ENCODE data around the gene CFAP221. TPM values are rescaled to one million over a fixed set of nuclear protein-coding genes. Genes with fewer than 3 reads are reported as not detected.

The CFAP221 gene
- total RNA-seq, 5 donors from 2014 or later (not counting 1 experiment from before 2014, with no cell fraction given) = not detected

DNA sequence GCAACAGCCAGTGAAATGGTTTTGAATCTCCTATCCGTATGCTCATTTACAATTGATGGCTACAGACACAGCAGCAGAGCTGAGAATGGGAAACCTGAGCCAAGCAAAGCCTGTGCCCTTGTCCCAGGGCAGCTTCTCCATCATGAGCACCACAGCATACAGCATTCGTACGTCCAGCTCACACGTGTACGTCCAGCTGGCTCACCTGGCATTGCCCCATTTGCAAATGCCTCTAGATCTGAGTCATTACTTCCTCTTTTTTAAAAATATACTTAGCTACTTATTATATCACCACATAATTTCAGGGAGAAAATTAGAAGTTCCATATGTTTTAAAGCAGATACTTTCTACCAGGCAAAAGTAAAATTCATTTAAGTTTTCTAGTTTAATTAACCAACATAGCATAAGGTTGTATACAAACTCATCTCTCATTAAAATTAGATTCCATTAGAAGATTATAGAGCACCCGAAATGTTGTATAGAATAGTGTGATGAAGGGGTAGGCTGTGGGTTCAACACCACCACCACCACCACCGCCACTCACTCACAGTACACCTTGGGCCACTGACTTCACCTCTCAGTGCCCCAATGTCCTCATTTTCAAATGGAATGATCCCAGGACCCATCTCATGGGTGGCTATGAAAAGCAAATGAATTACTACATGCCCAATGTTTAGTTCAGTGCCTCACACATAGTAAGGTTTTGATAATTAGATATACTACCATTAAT, 103.4 kb downstream of the CFAP221 start:
- WGBS (ENCODE audit: insufficient coverage) = 27% methylated on average over 5 of the region's 7 CpGs
- Histone ChIP-seq H3K27me3 (replicated peaks in 1 of 2; ENCODE audit: control insufficient read depth in 2 of 2, extremely low read depth in 1 of 2, insufficient read depth in 2 of 2, low read length in 1 of 2) (peaks cover 0 to 7% of the 10 kb centered on the region in 2 experiments), H3K9me3 (no peaks in the 10 kb centered on the region), H3K36me3 (ENCODE audit: control insufficient read depth in 2 of 2, extremely low read depth in 1 of 2, insufficient read depth in 1 of 2, low read length in 1 of 2) (no peaks in the 10 kb centered on the region), H3K4me3 (ENCODE audit: control insufficient read depth in 1 of 2, extremely low read depth in 1 of 2, low read length in 1 of 2) (no peak overlapping the region), H3K27ac (ENCODE audit: low read length) (no peak overlapping the region), H3K4me1 (ENCODE audit: control insufficient read depth in 1 of 2, extremely low read depth in 1 of 2, insufficient read depth in 2 of 2, low read length in 2 of 2) (no peaks in the 10 kb centered on the region)
- Mint-ChIP-seq H3K27me3 (peaks cover 8 to 20% of the 10 kb centered on the region in 2 donors), H3K9me3 (peaks cover 0 to 9% (median 8%) of the 10 kb centered on the region in 3 donors), H3K27ac (no peak overlapping the region), H3K36me3 (no peaks in the 10 kb centered on the region), H3K4me1 (no peaks in the 10 kb centered on the region), H3K4me3 (no peak overlapping the region)
- ChIA-PET POLR2A (no interaction called here), CTCF (interaction anchor here (0.7 to 1.4 kb wide), 3 partner anchors 9 to 176 kb away, joined by 3 read pairs; no protein-coding TSS in a partner anchor)
- ATAC-seq (replicated peaks in 1 of 4) = no peak
- no peak for DNase-seq

DNA sequence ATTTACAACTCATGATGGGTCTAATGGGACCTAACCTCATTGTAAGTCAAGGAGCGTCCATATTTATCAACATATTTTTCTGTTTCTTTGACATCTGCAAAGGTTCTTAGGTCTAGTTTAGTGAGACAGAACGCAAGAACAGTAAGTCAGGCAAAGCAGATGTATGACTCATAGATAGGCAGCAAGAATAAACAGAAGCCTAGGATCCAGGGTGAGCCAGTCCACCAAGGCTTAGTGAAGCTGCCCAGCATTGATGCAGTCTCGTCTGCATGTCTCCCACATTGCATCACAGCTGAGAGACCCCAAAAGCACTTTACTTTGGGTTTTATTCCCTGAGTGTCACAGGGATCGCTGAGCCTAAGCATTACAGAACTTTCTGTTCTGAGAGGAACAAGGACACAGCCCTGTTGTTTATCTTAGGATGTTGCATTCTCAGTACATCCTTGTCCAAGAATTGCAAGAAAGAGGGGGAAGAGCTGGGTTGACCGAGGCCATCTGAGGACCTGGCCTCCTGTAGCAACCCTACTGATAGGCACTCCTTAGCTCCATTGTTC, 105.2 kb downstream of the CFAP221 start:
- H3K27me3 Mint-ChIP-seq = peaks cover 9 to 20% of the 10 kb centered on the region in 2 donors
- WGBS (ENCODE audit: insufficient coverage) = 17% methylated on average over 1 of the region's 5 CpGs
- ATAC-seq (replicated peaks in 1 of 4) = no peak
- no peak overlapping the region for H3K4me3 Mint-ChIP-seq
- H3K27ac Mint-ChIP-seq = no peak overlapping the region
- ChIA-PET POLR2A (no interaction called here), CTCF (interaction anchor here in 1 of 2 donors (1.4 kb wide), 1 partner anchor 8 kb away, joined by 5 read pairs; no protein-coding TSS in a partner anchor)
- Histone ChIP-seq H3K9me3 (no peaks in the 10 kb centered on the region), H3K27ac (ENCODE audit: low read length) (no peak overlapping the region), H3K27me3 (replicated peaks in 1 of 2; ENCODE audit: control insufficient read depth in 2 of 2, extremely low read depth in 1 of 2, insufficient read depth in 2 of 2, low read length in 1 of 2) (peaks cover 0 to 7% of the 10 kb centered on the region in 2 experiments), H3K4me3 (ENCODE audit: control insufficient read depth in 1 of 2, extremely low read depth in 1 of 2, low read length in 1 of 2) (no peak overlapping the region), H3K36me3 (ENCODE audit: control insufficient read depth in 2 of 2, extremely low read depth in 1 of 2, insufficient read depth in 1 of 2, low read length in 1 of 2) (no peaks in the 10 kb centered on the region), H3K4me1 (ENCODE audit: control insufficient read depth in 1 of 2, extremely low read depth in 1 of 2, insufficient read depth in 2 of 2, low read length in 2 of 2) (no peaks in the 10 kb centered on the region)
- no peak for DNase-seq
- no peaks in the 10 kb centered on the region for H3K36me3 Mint-ChIP-seq
- no peaks in the 10 kb centered on the region for H3K4me1 Mint-ChIP-seq
- H3K9me3 Mint-ChIP-seq = peaks cover 0 to 9% (median 8%) of the 10 kb centered on the region in 3 donors

DNA sequence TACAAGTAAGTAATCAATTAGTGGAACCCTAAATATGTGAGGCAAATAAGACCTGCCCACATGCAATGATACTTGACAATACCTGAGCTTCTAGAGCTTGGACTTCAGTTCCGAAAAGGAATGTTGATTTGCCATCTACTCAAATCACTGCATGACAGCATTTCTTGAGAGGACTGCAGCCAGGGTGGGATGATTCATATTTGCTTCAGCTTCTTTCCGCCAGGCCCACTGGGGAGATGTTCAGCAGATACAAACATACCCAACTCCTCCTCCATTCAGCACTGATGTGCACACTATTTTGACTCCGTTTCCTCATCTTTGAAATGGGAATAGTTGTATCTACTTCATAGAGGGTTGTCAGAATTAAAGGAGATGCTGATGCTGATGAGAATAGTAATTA, 106.0 kb downstream of the CFAP221 start:
- no peak overlapping the region for H3K4me3 Mint-ChIP-seq
- WGBS (ENCODE audit: insufficient coverage) = no CpG with 5 or more reads among the region's 3 CpGs
- Histone ChIP-seq H3K36me3 (ENCODE audit: control insufficient read depth in 2 of 2, extremely low read depth in 1 of 2, insufficient read depth in 1 of 2, low read length in 1 of 2) (no peaks in the 10 kb centered on the region), H3K4me1 (ENCODE audit: control insufficient read depth in 1 of 2, extremely low read depth in 1 of 2, insufficient read depth in 2 of 2, low read length in 2 of 2) (no peaks in the 10 kb centered on the region), H3K4me3 (ENCODE audit: control insufficient read depth in 1 of 2, extremely low read depth in 1 of 2, low read length in 1 of 2) (no peak overlapping the region), H3K27ac (ENCODE audit: low read length) (no peak overlapping the region), H3K9me3 (no peaks in the 10 kb centered on the region), H3K27me3 (replicated peaks in 1 of 2; ENCODE audit: control insufficient read depth in 2 of 2, extremely low read depth in 1 of 2, insufficient read depth in 2 of 2, low read length in 1 of 2) (peaks cover 0 to 7% of the 10 kb centered on the region in 2 experiments)
- CTCF ChIA-PET = interaction anchor here in 1 of 2 donors (0.9 to 1.4 kb wide), 2 partner anchors 9 to 11 kb away, joined by 4 to 5 read pairs; no protein-coding TSS in a partner anchor
- H3K27ac Mint-ChIP-seq = no peak overlapping the region
- ATAC-seq (replicated peaks in 1 of 4) (no peak), DNase-seq (no peak)
- POLR2A ChIA-PET = no interaction called here
- peaks cover 0 to 9% (median 8%) of the 10 kb centered on the region in 3 donors for H3K9me3 Mint-ChIP-seq
- peaks cover 14 to 20% of the 10 kb centered on the region in 2 donors for H3K27me3 Mint-ChIP-seq
- no peaks in the 10 kb centered on the region for H3K4me1 Mint-ChIP-seq
- no peaks in the 10 kb centered on the region for H3K36me3 Mint-ChIP-seq

DNA sequence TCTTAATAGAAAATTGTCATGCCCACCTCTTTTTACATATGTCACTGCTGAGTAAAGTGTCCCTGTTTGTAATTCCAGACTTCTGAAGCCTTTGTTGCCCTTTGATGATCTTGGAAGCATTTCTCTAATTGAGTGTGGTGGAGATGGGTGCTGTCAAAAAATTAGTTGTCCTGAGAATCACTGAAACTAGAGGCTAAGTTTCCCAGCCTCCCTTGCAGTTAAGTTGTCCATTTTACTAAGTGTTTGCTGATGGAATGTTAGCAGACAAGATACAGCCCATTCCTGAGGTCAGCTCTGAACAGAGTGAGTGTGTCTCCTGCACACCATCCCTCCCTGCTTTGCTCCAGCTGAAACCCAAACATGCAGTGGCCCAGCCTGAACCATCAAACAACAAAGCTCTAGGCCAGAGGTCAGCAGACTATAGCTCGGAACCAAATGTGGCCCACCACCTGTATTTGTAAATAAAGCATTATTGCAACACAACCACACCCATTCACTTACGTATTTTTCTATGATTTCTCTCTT, 106.7 kb downstream of the CFAP221 start:
- Mint-ChIP-seq H3K27me3 (peaks cover 14 to 23% of the 10 kb centered on the region in 2 donors), H3K9me3 (peaks cover 0 to 9% (median 8%) of the 10 kb centered on the region in 3 donors), H3K36me3 (no peaks in the 10 kb centered on the region), H3K4me3 (no peak overlapping the region), H3K27ac (no peak overlapping the region), H3K4me1 (no peaks in the 10 kb centered on the region)
- Histone ChIP-seq H3K27me3 (replicated peaks in 1 of 2; ENCODE audit: control insufficient read depth in 2 of 2, extremely low read depth in 1 of 2, insufficient read depth in 2 of 2, low read length in 1 of 2) (peaks cover 0 to 7% of the 10 kb centered on the region in 2 experiments), H3K9me3 (no peaks in the 10 kb centered on the region), H3K4me1 (ENCODE audit: control insufficient read depth in 1 of 2, extremely low read depth in 1 of 2, insufficient read depth in 2 of 2, low read length in 2 of 2) (no peaks in the 10 kb centered on the region), H3K36me3 (ENCODE audit: control insufficient read depth in 2 of 2, extremely low read depth in 1 of 2, insufficient read depth in 1 of 2, low read length in 1 of 2) (no peaks in the 10 kb centered on the region), H3K4me3 (ENCODE audit: control insufficient read depth in 1 of 2, extremely low read depth in 1 of 2, low read length in 1 of 2) (no peak overlapping the region), H3K27ac (ENCODE audit: low read length) (no peak overlapping the region)
- ATAC-seq (replicated peaks in 1 of 4) (no peak), DNase-seq (no peak)
- CTCF ChIA-PET = interaction anchor here in 1 of 2 donors (0.5 to 0.9 kb wide), 2 partner anchors 11 to 23 kb away, joined by 4 read pairs; no protein-coding TSS in a partner anchor
- WGBS (ENCODE audit: insufficient coverage) = no CpG with 5 or more reads among the region's 2 CpGs
- POLR2A ChIA-PET = no interaction called here

DNA sequence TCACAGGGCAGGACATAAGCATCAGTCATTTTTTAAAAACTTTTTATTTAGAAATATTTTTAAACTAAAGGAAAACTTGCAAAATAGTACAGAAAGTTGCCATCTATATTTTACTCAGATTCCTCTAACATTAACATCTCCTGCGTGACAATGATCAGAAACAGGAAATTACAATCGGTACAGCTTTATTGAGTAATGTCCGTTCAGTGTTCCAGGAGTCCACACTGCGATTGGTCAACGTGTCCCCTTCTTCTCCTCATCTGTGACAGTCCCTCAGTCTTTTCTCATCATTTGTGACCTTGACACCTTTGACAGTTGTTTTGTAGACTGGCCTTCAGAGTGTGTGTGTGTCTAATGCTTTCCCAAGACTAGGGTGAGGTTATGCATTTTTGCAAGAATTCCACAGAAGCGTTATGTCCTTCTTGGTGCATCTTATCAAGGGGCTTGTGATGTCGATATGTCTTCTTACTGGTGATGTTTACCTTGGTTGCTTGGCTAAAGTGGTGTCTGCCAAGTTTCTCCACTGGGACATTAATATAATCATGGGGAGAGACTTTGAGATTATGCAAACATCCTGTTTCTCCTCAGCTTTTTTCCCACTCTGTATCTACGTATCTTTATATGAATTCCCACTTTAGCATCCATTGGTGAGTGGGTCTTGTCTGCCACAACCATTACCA, 113.4 kb downstream of the CFAP221 start:
- POLR2A ChIA-PET = no interaction called here
- no peaks in the 10 kb centered on the region for H3K36me3 Mint-ChIP-seq
- CTCF ChIA-PET = interaction anchor here in 1 of 2 donors (1.9 kb wide), 1 partner anchor 12 kb away, joined by 6 read pairs; no protein-coding TSS in a partner anchor

More for the DNA sequence above, 113.4 kb downstream of the CFAP221 start:
- H3K4me3 Mint-ChIP-seq = no peak overlapping the region
- WGBS (ENCODE audit: insufficient coverage) = 85% methylated on average over 5 of the region's 8 CpGs
- Histone ChIP-seq H3K9me3 (no peaks in the 10 kb centered on the region), H3K4me3 (ENCODE audit: control insufficient read depth in 1 of 2, extremely low read depth in 1 of 2, low read length in 1 of 2) (no peak overlapping the region), H3K27me3 (replicated peaks in 1 of 2; ENCODE audit: control insufficient read depth in 2 of 2, extremely low read depth in 1 of 2, insufficient read depth in 2 of 2, low read length in 1 of 2) (peaks cover 0 to 19% of the 10 kb centered on the region in 2 experiments), H3K36me3 (ENCODE audit: control insufficient read depth in 2 of 2, extremely low read depth in 1 of 2, insufficient read depth in 1 of 2, low read length in 1 of 2) (no peaks in the 10 kb centered on the region), H3K4me1 (ENCODE audit: control insufficient read depth in 1 of 2, extremely low read depth in 1 of 2, insufficient read depth in 2 of 2, low read length in 2 of 2) (no peaks in the 10 kb centered on the region), H3K27ac (ENCODE audit: low read length) (no peak overlapping the region)
- H3K4me1 Mint-ChIP-seq = peaks cover 3 to 8% (median 5%) of the 10 kb centered on the region in 3 donors
- H3K27ac Mint-ChIP-seq = no peak overlapping the region
- DNase-seq = no peak
- H3K9me3 Mint-ChIP-seq = no peaks in the 10 kb centered on the region
- no peak for ATAC-seq (replicated peaks in 1 of 4)
- H3K27me3 Mint-ChIP-seq = peaks cover 3 to 11% of the 10 kb centered on the region in 2 donors
